ENCODE data around the gene EGFLAM. TPM values are rescaled to one million over a fixed set of nuclear protein-coding genes. Genes with fewer than 3 reads are reported as not detected.

The EGFLAM gene
- total RNA-seq, 1 experiment from 2014 or later = 0.33 TPM

DNA sequence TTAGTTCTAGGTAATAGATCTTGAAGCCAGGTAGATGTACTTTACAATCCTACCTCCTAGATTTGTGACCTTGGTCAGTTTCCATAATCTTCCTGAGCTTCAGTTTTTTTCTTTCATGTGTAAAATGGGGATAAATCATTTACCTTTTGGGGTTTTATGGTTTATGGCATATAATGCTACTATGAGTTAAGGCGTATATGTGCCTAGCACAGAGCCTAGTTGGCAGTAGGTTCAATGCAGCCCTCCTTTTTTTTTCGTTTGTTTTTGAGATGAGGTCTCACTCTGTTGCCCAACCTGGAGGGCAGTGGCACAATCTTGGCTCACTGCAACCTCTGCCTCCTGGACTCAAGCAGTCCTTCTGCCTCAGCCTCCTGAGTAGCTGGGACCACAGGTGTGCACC lies 28.8 kb downstream of the EGFLAM start:
- H3K27me3 ChIP-seq (ENCODE audit: insufficient read depth, low read length) = no peaks in the 10 kb centered on the region
- Mint-ChIP-seq H3K9me3 (no peaks in the 10 kb centered on the region), H3K4me1 (peaks cover 18 to 26% of the 10 kb centered on the region in 2 experiments), H3K27ac (no peak overlapping the region), H3K27me3 (ENCODE audit: low read depth) (peaks cover 3% of the 10 kb centered on the region; the same call in 1 of the 2 replicates), H3K4me3 (no peak overlapping the region), H3K36me3 (ENCODE audit: insufficient read depth in 1 of 3, low read depth in 3 of 3) (no peaks in the 10 kb centered on the region)
- no peaks in the 10 kb centered on the region for H3K79me1 ChIP-seq (ENCODE audit: insufficient read depth, low read depth, low read length, poor library complexity, severe bottlenecking)
- no peak overlapping the region for H4K5ac ChIP-seq (ENCODE audit: insufficient read length, low read depth, low read length)
- H3T11ph ChIP-seq (ENCODE audit: low read length) = no peak overlapping the region
- no peak overlapping the region for H2BK120ac ChIP-seq (ENCODE audit: low read depth, low read length, poor library complexity, severe bottlenecking)
- no peak overlapping the region for H3K4ac ChIP-seq (ENCODE audit: low read depth, low read length)
- H2BK20ac ChIP-seq (ENCODE audit: low read depth, low read length, poor library complexity, severe bottlenecking) = no peak overlapping the region
- no peaks in the 10 kb centered on the region for H3K23me2 ChIP-seq (ENCODE audit: insufficient read length, low read depth, low read length, poor library complexity, severe bottlenecking)
- no peak overlapping the region for H3K56ac ChIP-seq (ENCODE audit: insufficient read length, low read depth, low read length)
- H3K9ac ChIP-seq (ENCODE audit: extremely low read depth, insufficient read length, low read length) = no peak overlapping the region
- no peak overlapping the region for H3K18ac ChIP-seq (ENCODE audit: insufficient read length, low read depth, low read length)
- no peak overlapping the region for H2BK12ac ChIP-seq (ENCODE audit: insufficient read length, low read depth, low read length)
- H3K27ac ChIP-seq (ENCODE audit: insufficient read length, low read depth, low read length) = no peak overlapping the region
- H3K4me1 ChIP-seq (ENCODE audit: insufficient read depth, low read length) = no peaks in the 10 kb centered on the region; the same call in 1 of the 2 replicates
- H4K20me1 ChIP-seq (ENCODE audit: control insufficient read depth, insufficient read depth, insufficient read length) = no peaks in the 10 kb centered on the region
- H3K4me2 ChIP-seq (ENCODE audit: insufficient read depth, insufficient read length, low read length) = no peak overlapping the region
- H3K23ac ChIP-seq (ENCODE audit: insufficient read length, low read depth, low read length) = no peak overlapping the region
- H3K14ac ChIP-seq (ENCODE audit: insufficient read depth, low read length) = no peak overlapping the region
- no peaks in the 10 kb centered on the region for H3K9me3 ChIP-seq (ENCODE audit: control insufficient read depth, low read depth, low read length)
- H2BK5ac ChIP-seq (ENCODE audit: insufficient read length, low read length) = no peak overlapping the region
- H2AFZ ChIP-seq (ENCODE audit: low read length) = no peak overlapping the region
- no CpG with 5 or more reads among the region's 2 CpGs for WGBS (ENCODE audit: extremely low coverage, insufficient read length, low lambda C conversion rate)
- no peaks in the 10 kb centered on the region for H3K79me2 ChIP-seq (ENCODE audit: insufficient read depth, low read length)
- TF ChIP-seq, protein P1, sequence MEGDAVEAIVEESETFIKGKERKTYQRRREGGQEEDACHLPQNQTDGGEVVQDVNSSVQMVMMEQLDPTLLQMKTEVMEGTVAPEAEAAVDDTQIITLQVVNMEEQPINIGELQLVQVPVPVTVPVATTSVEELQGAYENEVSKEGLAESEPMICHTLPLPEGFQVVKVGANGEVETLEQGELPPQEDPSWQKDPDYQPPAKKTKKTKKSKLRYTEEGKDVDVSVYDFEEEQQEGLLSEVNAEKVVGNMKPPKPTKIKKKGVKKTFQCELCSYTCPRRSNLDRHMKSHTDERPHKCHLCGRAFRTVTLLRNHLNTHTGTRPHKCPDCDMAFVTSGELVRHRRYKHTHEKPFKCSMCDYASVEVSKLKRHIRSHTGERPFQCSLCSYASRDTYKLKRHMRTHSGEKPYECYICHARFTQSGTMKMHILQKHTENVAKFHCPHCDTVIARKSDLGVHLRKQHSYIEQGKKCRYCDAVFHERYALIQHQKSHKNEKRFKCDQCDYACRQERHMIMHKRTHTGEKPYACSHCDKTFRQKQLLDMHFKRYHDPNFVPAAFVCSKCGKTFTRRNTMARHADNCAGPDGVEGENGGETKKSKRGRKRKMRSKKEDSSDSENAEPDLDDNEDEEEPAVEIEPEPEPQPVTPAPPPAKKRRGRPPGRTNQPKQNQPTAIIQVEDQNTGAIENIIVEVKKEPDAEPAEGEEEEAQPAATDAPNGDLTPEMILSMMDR (conservative IDR thresholded peaks at IDR 0.05) = no peak
- H2BK15ac ChIP-seq (ENCODE audit: low read depth, low read length) = no peak overlapping the region
- no peak overlapping the region for H2AK5ac ChIP-seq (ENCODE audit: insufficient read length, low read length)
- no peak overlapping the region for H4K91ac ChIP-seq (ENCODE audit: insufficient read length, low read depth, low read length)
- no peak overlapping the region for H4K8ac ChIP-seq (replicated peaks; ENCODE audit: insufficient read length, low read depth, low read length)
- DNase-seq = no peak
